22Rv1 (cell line): ENCODE data around the gene TBC1D19.

ENCODE experiments used
- CTCF ChIP-seq: fragments of 450-650 bp; IDR thresholded peaks from 2 replicates; pipeline ENCODE4 v1.5.1; 2017; ENCODE audit warnings: mild to moderate bottlenecking
- ZFX ChIP-seq: fragments of 450-650 bp; IDR thresholded peaks from 2 replicates; pipeline ENCODE4 v1.6.1; 2017; ENCODE audit warnings: antibody characterized with exemption, borderline replicate concordance

- TF ChIP-seq CTCF (no peak), ZFX (no peak)
Measured at GRCh38 chr4:26715636-26716242, 131.9 kb downstream of the TBC1D19 start.
